NCI-H2171 treated with DMSO at 0.1 percent for 48 hours (cell line): Measurements from ENCODE around the gene ELP5.

Experiments used
- DNase-seq: peaks from one replicate; lab custom pipeline; 2025; lab: John Stamatoyannopoulos, UW

ELP5 gene

DNA sequence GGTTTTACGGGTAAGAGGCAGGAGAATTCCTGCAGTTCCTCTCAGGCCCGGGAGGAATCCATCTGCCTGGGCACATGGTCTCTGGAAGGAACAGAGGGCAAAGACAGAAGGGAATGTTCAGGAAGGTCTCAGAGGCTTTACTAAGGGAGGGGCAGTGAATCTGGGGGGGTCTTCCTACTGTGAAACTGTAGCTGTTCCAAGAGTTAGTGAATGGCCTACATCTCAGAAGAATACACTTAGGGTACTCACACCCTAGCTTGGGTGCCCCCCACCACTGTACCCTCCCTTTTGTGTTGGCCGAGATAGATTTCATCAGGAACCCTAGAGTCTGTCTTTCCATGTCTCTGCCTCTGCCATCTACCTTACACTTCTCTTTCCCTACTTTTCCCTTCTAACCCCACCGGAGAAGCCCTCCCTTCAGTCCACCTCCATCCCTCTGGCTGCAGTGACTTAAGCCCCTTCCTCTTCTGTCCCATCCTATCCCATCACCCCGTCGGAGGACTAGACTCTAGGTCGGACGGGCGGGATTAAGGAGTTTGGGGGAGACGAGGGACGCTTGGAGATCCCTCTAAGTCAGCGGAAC, 32.7 kb upstream of the ELP5 start:
- DNase-seq: no peak

DNA sequence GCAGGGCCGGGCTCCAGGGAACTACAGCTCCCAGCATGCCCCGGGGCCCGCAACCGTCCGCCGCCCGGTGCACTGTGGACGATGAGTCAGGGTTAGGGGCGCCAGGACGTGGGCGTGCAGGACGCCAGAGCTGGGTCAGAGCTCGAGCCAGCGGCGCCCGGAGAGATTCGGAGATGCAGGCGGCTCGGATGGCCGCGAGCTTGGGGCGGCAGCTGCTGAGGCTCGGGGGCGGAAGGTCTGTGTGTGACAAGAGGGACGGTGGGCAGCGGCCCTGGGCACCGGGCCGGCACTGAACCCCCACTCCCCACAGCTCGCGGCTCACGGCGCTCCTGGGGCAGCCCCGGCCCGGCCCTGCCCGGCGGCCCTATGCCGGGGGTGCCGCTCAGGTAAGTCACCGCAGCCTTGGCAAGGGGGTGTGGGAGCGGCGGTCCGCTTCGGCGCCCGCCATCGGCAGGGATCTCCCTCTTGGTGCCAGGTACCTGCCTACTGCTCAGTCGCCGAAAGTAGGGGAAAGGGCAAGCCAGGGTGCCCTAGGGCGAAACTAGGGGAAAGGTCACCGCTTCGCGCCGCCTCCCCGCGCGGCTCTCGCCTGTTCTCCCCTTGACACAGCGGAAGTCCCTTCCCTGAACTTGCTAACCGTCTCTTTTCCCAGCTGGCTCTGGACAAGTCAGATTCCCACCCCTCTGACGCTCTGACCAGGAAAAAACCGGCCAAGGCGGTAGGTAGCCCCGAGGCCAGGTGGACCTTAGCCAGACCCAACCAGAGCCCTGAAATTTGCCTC, 32.0 kb upstream of the ELP5 start, which contains the start of the genes ACADVL and DLG4:
TSS of gene ACADVL (plus strand) at position 127 of the 781 bp plus-strand sequence. CDS start at position 174, 47 bp downstream.
TSS of gene DLG4 (minus strand) at position 25 of the 781 bp plus-strand sequence.
- peak; percentile 72 for DNase-seq

DNA sequence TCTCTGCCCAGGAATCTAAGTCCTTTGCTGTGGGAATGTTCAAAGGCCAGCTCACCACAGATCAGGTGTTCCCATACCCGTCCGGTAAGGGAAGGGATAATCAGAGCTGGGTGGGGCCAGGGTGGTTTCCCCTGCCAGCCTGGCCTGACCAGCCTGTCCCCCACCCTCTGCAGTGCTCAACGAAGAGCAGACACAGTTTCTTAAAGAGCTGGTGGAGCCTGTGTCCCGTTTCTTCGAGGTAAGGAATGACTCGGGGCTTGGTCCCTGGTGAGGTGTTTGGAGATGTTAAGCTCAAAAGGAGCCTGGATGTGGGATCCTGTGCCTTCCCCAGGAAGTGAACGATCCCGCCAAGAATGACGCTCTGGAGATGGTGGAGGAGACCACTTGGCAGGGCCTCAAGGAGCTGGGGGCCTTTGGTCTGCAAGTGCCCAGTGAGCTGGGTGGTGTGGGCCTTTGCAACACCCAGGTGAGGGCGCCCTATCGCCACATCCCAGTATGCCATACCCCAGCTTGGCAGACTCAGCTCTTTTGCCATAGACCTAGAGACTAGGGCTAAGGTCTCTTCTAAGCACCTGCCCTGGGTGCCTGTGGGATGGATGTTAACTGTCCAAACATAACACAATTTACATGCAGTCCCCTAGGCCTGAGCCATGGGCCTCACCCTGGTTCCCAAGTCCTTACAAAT, 31.3 kb upstream of the ELP5 start:
- peak; percentile 25 for DNase-seq

DNA sequence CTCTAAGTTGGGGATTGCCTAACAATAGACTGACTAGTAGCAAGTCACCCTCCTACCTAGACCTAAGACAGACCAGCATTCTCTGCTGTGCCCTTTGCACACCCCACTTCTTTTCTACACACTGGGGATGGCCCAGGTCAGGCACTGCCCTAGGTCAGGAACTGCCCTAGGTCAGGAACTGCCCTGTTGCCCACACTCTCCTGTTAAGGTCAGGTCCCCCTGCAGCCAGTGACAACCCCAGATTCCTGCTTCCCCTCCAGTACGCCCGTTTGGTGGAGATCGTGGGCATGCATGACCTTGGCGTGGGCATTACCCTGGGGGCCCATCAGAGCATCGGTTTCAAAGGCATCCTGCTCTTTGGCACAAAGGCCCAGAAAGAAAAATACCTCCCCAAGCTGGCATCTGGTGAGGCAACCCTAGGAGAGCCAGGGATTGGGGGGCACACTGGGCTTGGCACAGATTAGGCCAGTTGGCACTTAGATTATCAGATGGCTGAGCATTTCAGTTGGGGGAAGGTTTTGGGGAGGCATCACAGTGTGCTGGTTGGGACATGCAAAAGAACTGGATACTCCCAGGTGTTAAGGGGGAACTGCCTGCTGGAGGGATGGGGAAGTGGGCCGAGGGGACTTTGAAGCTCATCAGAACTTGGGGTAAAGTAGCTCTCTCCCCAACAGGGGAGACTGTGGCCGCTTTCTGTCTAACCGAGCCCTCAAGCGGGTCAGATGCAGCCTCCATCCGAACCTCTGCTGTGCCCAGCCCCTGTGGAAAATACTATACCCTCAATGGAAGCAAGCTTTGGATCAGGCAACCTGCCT, 30.5 kb upstream of the ELP5 start:
- no peak for DNase-seq

DNA sequence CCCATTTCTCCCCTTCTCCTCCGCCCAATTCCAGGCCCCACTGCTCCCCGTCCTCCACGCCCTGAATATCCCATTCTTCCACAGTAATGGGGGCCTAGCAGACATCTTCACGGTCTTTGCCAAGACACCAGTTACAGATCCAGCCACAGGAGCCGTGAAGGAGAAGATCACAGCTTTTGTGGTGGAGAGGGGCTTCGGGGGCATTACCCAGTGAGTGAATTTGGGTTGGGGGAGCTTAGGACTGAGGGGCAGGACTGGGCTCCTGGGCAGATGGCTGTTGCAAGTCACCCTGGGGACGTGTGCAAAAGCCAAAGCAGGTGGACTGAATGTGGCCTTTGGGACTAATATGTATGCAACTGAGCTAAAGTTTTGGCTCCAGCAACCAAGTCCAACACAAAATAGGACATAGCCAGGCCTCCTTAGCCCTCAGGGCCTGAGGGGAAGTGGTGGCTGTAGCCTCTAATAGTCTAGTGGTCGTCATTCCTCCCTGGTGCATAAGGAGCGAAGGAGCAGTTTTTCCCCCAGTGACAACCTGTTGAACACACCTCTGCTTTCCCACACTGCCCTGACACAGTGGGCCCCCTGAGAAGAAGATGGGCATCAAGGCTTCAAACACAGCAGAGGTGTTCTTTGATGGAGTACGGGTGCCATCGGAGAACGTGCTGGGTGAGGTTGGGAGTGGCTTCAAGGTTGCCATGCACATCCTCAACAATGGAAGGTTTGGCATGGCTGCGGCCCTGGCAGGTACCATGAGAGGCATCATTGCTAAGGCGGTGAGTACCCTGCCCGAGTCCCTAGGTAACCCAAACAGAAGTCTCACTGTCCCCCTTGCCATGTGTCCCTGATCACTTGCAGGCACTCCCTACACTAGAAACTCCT, 29.7 kb upstream of the ELP5 start:
- DNase-seq: no peak

DNA sequence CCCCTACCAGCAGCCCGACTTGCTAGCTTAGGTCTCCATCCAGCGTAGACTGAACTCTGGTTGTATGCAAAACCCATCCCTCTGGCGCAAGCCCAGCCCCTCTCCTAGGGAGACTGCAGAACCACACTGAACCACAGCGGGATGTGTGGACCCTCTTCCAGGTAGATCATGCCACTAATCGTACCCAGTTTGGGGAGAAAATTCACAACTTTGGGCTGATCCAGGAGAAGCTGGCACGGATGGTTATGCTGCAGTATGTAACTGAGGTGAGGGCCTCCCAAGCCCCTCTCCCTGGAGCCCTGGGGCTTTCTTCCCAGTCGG, 29.1 kb upstream of the ELP5 start:
- DNase-seq: no peak

DNA sequence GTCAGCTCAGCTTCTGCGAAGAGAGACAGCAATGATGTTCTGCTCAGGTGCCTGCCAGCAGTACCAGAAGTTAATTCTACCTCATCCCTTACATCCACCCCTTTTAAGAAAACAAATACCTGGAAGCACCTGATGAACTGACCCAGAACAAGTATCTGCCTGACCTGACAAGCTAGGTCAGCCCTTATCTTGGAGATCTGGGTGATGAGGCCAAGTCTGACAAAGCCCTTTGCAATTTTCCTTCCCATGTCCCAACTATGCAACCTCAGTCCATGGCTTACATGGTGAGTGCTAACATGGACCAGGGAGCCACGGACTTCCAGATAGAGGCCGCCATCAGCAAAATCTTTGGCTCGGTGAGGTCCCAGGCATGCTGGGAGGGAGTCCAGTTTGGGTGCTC, 28.6 kb upstream of the ELP5 start:
- no peak for DNase-seq

DNA sequence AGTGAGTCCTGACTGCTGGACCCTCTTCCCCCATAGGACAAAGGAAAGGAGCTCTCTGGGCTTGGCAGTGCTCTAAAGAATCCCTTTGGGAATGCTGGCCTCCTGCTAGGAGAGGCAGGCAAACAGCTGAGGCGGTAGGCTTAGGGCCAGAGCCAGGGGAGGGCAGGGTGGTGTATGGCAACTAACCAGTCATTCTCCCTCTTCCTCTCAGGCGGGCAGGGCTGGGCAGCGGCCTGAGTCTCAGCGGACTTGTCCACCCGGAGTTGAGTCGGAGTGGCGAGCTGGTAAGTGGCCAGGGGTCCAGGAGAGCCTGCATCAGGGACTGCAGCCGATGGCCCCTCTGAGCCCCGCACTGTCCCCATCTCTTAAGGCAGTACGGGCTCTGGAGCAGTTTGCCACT, 27.9 kb upstream of the ELP5 start:
- no peak for DNase-seq

DNA sequence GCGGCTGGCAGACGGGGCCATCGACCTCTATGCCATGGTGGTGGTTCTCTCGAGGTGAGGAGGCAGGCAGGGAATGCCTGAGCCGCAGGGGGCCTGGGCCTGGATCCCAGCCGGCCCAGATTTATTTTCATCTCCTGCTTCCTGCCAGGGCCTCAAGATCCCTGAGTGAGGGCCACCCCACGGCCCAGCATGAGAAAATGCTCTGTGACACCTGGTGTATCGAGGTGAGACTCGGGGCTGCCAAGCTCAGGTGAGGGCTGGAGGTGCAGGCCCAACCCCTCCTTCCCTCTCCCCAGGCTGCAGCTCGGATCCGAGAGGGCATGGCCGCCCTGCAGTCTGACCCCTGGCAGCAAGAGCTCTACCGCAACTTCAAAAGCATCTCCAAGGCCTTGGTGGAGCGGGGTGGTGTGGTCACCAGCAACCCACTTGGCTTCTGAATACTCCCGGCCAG, 27.3 kb upstream of the ELP5 start:
- no peak for DNase-seq

DNA sequence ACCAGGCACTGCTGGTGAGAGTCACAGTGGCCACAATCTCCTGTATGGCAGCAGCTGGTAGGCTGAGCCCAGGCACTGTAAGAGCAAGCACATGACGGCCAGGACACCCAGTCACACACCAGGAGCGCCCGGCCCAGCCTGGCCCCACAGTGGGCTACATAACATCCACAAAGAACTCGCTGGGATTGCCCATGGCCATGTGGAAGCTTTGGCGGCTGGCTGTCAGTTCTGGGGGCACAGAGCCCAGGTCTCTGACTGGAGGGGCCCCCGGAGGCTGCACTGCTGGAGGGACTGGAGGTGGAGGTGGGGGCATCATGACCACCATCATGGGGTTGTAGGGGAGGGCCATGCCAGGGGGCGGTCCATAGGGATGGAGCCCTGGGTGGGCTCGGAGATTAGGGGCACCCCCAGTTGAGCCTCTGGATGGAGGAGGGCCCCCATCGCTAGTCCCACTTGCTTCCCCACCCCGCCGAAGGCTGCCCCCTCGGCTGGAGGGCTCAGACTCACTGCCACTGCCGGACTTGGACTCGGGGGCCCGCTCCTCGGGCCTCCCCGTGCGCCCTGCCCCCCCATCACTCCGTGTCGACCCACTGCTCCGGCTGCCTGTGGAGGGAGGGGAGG, 26.2 kb upstream of the ELP5 start:
- no peak for DNase-seq

DNA sequence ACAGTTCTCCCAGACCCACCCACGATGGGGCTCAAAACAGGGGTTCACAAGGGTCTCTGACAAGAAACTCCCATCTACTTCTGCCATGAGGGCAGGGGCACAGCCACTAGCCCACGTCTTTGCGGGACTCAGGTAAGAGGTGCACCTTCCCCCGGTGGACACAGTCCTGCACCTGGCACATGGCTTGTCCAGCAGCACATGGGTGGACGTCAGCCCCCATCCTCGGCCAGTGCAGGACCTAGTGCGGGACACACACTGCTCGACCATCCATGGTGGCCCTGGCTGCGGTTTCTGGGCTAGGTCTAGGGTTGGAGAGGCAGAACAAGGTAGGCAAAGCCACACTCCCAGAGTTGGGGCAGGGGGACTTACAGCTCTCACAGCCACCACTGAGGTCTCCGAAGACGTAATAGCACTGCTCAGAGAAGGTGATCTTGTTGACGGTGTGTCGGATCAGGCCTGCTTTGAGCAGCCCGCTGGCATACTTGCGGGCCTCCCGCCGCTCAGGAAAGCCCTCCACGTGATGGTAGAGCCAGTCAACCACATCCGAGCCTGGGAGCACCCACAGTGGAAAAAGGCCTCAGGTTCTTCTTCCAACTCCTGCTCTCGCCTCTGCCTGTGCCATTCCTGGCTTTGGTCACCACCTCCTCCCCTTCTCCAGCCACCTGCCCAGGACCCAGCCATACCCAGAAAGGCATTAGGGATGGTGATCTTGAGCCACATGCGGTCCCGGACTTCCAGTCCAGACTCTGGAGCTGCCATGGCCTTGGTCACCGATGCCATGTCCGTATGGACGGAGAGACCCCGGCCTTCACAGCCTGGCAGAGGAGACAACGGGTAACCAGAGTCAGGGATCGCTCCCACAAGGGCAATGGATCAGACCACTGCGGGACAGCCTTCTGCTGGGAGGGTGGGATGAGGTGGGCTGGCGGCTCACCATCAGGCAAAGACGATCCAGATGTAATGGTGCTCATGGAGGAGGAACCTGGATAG, 25.0 kb upstream of the ELP5 start:
- DNase-seq: no peak

DNA sequence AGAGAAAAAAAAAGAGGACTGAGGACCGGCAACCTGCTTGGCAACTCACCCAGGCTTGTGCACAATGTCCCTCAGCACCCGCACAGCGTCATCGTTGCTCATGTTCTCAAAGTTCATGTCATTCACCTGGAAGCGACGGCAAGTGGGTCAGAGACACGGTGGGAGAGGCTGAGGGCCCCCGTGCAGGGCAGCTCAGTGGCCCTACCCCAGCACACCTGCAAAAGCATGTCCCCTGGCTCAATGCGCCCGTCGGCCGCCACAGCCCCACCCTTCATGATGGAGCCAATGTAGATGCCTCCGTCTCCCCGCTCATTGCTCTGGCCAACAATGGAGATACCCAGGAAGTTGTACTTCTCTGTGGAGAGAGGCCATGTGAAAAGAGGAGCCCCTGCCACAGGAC, 23.1 kb upstream of the ELP5 start:
- no peak for DNase-seq

DNA sequence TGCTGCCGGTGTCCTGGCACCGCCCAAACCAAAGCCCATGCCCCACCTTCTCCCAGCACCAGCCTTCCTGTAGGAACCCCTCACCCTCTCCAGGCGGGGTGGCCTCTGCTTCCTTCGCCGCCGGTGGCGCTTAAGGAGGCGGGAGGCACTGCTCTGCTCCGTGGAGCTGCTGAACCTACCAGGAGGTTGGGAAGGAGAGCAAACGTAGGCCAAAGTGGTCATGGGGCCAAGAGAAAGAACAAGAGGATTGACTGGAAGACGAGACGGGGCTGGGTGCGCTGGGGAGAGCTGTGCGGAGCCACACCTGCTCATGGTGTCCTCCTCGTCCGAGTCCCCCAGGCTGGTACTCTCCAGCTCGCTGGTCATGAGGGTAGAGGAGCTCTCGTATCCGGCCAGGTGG, 22.5 kb upstream of the ELP5 start:
- no peak for DNase-seq

DNA sequence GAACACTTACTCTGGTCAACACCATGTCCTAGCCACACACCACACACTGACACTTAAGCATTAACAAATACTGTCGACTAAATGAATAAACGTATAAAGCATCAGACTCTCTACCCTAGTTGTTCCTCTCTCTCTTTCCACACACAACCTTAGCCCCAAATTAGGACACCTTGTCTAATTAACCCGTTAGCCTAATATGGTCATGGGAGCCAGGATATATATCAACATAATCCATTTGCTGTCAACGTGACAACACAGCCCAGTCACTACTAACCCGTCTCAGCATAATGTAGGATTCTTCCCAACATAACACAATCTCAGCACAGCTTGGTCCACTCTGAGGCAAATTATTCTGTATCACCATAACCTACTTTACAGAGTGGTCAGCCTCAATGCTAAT, 19.9 kb upstream of the ELP5 start:
- DNase-seq: no peak

DNA sequence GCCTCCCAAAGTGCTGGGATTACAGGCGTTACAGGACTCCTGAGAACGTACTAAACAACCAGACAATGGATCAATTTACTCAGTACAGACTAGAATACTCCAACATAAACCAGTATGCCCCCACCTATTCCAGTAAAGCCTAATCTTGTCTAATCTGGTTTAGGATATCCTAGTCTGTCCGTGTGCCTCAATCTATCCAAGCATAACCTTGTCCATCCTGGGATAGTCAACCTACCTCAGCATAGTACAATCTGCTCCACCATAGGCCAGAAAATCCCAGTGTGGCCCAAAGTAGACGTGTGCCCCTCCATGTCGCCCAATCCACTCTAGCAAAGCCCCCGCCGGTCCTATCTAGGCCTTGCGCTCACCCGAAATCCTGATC, 18.3 kb upstream of the ELP5 start:
- DNase-seq: no peak

DNA sequence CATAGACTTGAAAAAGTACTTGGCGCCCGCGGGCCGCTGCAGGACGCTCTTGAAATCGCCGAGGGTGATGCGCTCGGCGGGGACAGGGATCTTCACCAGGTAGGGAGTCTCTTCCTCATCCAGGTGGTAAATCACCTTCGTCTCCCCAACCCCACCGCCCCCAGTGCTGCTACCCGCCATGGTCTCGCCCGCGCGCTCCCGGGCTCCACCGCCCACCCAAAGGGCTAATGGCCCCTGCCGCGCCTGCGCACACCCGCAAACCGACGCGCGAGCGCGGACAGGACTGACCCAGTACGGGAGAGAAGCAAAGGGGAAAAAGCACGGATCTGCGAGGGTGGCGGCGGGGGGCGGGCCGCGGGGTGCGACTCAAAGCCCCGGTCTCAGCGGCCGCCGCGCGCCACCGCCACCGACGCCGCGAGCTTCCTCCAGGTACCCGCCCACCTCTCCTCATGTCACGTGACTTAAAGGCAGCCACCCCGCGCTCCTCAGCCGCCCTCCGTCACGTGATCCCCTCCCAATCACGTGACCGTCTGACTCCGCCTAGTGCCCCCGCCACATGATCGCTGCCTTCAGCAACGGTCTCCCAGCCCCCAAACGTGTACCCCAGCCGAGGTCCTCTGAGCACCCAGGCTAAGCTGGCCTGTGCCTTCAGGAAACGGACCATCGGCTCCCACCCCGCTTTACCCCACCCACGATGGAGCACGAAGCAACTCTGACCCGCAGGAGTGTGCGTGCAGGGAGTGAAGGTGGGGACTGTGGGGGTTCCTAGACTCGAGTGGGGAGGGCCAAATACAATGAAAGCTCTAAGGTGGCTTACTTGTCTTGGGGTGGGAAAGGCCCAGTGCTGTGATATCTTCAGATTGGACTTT, 17.7 kb upstream of the ELP5 start, which contains the start of gene DVL2:
TSS of gene DVL2 (minus strand) at position 435 of the 869 bp plus-strand sequence. CDS start at position 180, 255 bp downstream.
- DNase-seq: peak; percentile 97

DNA sequence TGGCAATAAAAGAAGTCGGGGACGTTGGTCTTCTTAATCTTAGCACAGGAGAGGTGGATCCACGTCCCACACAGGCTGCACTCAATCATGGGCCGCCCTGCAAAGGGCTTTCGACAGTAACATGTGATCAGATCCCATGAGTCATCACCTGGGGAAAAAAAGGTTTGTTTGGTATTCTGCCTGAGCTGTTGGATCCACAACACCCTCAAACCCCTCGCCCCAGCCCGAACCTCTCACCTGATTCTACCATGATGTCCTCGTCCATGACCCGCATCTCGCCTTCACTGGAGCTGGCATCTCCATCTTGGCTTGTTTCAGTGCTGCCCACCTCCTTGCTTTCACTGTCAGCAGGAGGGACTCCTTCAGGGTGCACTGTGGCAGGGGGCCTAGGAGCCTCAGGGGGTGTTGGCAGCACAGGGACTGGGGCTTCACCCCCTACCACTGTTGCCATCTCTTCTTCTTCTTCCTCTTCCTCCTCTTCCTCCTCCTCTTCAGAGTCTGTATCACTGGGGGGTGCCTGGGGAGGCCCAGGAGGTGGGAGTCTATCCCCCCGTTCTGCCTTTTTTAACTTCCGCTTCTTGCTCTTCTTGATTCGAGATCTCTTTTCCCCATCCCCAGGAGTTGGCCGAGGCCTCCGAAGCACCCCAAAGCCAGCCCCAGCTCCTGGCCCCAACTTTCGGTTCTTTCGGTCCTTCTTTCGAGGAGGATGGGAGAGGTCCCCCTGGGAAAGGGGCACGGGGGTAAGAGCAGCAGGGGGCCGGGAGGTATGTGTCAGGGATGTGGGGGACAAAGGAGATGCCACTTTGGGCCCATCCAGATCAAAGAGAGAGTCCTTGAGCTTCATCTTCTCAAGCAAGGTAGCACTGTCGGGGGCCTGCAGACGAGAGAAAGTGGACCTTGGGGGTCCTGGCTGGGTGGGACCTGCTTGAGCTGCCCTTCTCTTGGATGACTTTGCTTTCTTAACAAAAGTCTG, 16.0 kb upstream of the ELP5 start:
- DNase-seq: no peak
